Head of caudate nucleus (tissue), 42 donors: Measurements from ENCODE around the gene MAGEB10.
"Not testable (repeated sequence)": the region's sequence is repeated elsewhere in the genome, so short reads cannot be mapped to it uniquely, and the experiment has no call there.

ENCODE experiments used
- DNase-seq, 42 donors: peaks; one replicate each; pipeline versions ENCODE4 v3.0.0 to v3.0.0-alpha.2; 2020 to 2021; ENCODE audit warnings: mixed read lengths in 7 of 42
- intact Hi-C: fragments of 100-400 bp; cut with DNase I; formaldehyde crosslinking; loops from one replicate; pipeline ENCODE4 v1.15.0; 2022

MAGEB10 gene

GRCh38 chrX:27807690-27808089 is at the start of gene MAGEB10:
Gene MAGEB10 (plus strand): TSS chrX:27807990. CDS start chrX:27821307, 13,317 bp downstream.
- DNase-seq: no peak
- intact Hi-C loops: no loop called here

GRCh38 chrX:27765718-27766117 is 42.1 kb upstream of the MAGEB10 start:
- intact Hi-C loops: no loop called here
- DNase-seq: no peak

- intact Hi-C loops: no loop called here
- DNase-seq: no peak
These were observed 40.4 kb upstream of the MAGEB10 start for GRCh38 chrX:27767387-27767786.

- intact Hi-C loops: no loop called here
- no peak for DNase-seq
These were observed 31.8 kb upstream of the MAGEB10 start for GRCh38 chrX:27775984-27776383.

- intact Hi-C loops: no loop called here
These were observed 11.0 kb upstream of the MAGEB10 start for GRCh38 chrX:27796640-27797257.

GRCh38 chrX:27797575-27797974 is 10.2 kb upstream of the MAGEB10 start:
- intact Hi-C loops: no loop called here
- DNase-seq: no peak

More at GRCh38 chrX:27796640-27797257, 11.0 kb upstream of the MAGEB10 start:
- no peak for DNase-seq

- DNase-seq: no peak
- intact Hi-C loops: no loop called here
These were observed 436 bp downstream of the MAGEB10 start for GRCh38 chrX:27808226-27808625.

GRCh38 chrX:27808991-27809859 is 1.4 kb downstream of the MAGEB10 start:
- intact Hi-C loops, DNase-seq: not testable (repeated sequence)

- intact Hi-C loops: no loop called here
- no peak for DNase-seq
These were observed 7.4 kb downstream of the MAGEB10 start for GRCh38 chrX:27815209-27815608.

GRCh38 chrX:27823812-27824211 is 16.0 kb downstream of the MAGEB10 start:
- DNase-seq: no peak
- intact Hi-C loops: no loop called here

- no peak for DNase-seq
- intact Hi-C loops: no loop called here
These were observed 30.4 kb downstream of the MAGEB10 start for GRCh38 chrX:27838185-27838584.

GRCh38 chrX:27840881-27841280 is 33.1 kb downstream of the MAGEB10 start:
- no peak for DNase-seq
- intact Hi-C loops: no loop called here

- intact Hi-C loops: no loop called here
- DNase-seq: no peak
These were observed 35.1 kb downstream of the MAGEB10 start for GRCh38 chrX:27842859-27843258.

GRCh38 chrX:27860337-27860736 is 52.5 kb downstream of the MAGEB10 start:
- intact Hi-C loops: no loop called here
- no peak for DNase-seq

GRCh38 chrX:27863809-27864208 is 56.0 kb downstream of the MAGEB10 start:
- intact Hi-C loops: no loop called here
- peak in 2 of 42 donors; percentile 3 to 9 for DNase-seq
